ENCODE measurements around the gene PLA2G3.
"Not testable (repeated sequence)": the region's sequence is repeated elsewhere in the genome, so short reads cannot be mapped to it uniquely, and the experiment has no call there.

Gene PLA2G3, protein sequence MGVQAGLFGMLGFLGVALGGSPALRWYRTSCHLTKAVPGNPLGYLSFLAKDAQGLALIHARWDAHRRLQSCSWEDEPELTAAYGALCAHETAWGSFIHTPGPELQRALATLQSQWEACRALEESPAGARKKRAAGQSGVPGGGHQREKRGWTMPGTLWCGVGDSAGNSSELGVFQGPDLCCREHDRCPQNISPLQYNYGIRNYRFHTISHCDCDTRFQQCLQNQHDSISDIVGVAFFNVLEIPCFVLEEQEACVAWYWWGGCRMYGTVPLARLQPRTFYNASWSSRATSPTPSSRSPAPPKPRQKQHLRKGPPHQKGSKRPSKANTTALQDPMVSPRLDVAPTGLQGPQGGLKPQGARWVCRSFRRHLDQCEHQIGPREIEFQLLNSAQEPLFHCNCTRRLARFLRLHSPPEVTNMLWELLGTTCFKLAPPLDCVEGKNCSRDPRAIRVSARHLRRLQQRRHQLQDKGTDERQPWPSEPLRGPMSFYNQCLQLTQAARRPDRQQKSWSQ

DNA sequence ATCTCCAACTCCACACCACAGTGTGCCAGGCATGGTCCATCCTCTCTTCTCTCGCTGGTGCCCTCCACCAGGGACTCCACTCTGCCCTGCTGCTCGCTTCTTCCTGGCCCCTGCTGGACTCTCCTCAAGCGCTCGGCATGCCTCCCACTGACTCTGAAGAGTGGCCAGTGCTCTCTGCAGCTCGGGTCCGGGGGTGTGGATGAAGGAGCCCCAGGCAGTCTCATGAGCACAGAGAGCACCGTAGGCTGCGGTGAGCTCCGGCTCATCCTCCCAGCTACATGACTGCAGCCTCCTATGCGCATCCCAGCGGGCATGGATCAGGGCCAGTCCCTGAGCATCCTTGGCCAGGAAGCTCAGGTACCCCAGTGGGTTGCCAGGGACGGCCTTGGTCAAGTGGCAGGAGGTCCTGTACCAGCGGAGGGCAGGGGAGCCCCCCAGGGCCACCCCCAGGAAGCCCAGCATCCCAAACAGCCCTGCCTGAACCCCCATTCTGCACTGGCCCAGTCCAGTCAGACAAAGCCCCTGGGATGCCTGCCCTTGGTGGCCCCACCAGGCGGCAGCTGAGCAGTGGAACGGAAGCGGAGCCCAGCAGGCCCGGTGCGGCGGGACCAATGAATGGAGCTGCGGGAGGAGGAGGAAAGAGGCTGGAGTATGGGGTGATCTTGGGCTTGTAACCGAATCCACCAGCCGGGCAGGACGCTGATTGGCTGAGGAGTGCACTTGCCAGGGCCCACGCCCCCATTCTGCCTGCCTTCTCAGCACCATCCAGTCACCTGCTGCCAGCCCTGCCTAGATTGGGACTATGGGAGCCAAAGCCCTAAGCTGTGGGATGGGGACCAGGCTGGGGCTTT lies at the start of gene PLA2G3:
Gene PLA2G3 (minus strand): TSS at position 643 of the 851 bp plus-strand sequence. CDS start 154 bp downstream, at position 489.
- no peak for DNase-seq (ENCODE audit: low read depth in 2 of 2)

DNA sequence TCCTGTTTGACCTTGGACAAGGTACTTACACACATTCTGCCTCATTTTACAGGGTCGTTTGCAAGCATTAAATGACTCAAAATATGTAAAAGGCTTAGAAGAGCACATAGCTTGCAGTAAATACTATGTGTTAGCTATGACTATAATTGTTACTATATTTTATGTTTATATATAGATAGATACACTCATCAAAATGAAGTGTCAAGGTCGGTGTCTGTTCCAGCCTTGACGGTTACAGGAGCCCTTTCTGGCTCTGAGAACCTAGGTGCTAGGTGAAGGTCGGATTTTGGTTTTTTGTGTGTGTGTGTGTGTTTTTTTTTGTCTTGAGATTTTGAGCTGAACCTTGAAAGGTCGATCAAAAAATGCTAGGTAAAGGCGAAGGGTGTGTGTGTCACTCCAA lies 47.3 kb upstream of the PLA2G3 start:
- no peak for DNase-seq (ENCODE audit: low read depth in 2 of 2)

DNA sequence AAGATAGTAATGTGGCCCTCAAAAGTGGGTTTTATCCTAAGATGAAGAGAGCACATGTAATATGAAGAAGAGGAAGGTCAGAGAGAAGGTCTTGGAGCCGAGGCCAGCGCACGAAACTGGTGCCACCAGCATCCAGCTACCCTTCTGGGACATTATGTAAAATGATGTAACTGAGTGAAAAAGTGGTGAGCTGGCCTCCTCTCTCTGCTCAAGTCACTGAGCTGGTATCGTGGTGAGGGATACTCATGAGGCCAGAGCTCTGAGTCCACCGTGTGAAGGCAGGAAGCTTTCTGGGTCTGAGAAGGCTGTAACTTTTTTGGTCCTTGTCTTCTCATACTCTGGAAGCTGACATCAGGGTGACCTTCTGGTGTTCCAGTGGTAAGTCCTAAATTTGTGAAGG lies 44.7 kb upstream of the PLA2G3 start:
- DNase-seq (ENCODE audit: low read depth in 2 of 2) = no peak

DNA sequence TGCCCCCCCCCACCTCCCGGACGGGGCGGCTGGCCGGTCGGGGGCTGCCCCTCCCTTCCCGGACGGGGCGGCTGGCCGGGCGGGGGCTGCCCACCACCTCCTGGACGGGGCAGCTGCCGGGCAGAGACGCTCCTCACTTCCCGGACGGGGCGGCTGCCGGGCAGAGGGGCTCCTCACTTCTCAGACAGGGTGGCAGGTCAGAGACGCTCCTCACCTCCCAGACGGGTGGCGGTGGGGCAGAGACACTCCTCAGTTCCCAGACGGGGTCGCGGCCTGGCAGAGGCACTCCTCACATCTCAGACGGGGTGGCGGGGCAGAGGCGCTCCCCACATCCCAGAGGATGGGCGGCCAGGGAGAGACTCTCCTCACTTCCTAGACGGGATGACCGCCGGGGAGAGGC lies 43.7 kb upstream of the PLA2G3 start:
- DNase-seq (ENCODE audit: low read depth in 2 of 2) = no peak

DNA sequence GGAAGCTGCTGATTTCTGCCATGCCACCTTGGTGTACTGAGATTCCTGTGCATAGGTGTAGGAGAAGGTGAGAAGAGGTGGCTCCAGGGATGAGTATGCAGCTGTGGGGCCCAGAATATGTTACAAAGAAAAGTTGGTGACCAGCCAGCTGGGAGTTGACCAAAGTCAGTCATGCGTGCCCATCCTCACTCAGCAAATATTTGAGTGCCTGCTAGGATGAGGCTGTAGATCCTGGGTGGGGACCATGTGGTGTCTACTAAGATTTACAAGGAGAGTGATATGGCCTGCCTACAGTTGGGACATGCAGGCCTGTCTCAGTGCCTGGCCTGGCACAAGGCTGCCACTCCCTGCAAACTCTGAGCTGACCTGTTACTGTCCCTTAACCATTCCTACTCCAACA lies 39.0 kb upstream of the PLA2G3 start:
- no peak for DNase-seq (ENCODE audit: low read depth in 2 of 2)

DNA sequence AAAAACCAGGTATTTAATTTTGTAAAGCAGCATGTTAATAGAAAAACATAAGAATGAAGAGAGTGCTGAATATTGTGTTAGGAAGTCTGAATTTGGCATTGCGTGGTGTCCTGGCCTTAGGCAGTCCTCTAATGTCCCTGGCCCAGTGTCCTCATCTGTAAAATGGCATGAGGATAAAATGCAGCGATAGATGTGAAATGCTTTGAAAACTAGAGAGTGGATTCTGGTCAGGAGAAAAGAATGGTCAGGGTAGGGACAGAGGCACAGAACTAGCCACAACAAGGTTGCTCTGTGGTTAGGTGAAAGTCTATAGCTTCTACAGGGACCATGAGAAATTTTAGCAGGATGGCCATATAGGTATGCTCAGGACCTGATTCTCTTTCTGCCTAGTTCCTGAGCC lies 38.6 kb upstream of the PLA2G3 start:
- no peak for DNase-seq (ENCODE audit: low read depth in 2 of 2)

DNA sequence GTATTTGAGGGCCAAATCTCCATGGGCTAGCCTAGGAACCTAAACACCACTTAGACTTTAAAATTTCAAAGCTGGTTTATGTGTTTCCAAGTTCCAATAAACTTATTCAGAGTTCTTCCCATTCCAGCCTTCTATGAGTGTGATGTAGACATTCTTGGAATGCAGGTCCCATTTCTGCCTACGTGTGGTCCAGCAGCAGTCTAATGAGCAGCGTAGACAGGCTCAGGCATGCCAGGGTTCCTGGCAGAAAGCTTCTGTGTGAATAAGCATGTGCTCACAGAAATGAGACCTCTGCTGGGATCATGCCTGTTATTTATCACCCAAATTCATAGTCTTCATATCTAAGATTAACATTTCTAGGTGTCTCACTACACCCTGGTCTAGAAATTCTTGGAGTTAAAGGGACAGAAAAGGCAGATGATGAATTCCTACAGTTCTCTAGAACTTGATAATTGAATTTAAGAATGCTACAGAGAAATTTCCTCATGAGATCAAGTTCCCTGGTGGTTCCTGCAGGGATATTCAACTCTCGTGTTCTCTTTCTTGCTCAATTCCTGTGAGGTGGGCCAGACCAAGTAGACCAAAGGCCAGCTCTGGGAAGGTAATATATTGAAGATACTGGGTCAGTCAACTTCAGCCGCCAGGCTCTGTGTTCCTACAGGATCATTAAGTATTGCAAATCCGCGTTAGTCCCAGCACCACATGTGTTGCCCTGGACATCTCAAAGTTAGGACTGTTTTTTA lies 37.3 kb upstream of the PLA2G3 start:
- no peak for DNase-seq (ENCODE audit: low read depth in 2 of 2)

DNA sequence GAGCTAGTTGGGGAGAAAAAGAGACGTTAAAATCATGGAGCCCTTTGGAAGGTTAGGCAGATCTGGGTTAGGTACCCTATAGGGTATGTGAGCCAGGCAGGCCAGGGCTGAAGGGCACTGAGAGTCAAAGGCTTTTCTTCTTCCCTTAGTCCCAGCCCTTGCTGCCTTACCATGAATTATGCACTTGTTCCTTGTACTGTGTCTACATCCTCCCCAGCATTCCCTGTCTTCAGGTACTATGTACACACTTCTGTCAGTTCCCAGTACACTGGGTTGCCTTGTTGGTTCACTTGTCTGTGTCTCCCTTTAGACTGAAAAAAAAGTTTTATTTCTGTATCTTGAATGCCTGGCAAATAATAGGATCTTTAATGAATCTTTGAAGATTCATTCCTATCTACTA lies 36.6 kb upstream of the PLA2G3 start:
- no peak for DNase-seq (ENCODE audit: low read depth in 2 of 2)

DNA sequence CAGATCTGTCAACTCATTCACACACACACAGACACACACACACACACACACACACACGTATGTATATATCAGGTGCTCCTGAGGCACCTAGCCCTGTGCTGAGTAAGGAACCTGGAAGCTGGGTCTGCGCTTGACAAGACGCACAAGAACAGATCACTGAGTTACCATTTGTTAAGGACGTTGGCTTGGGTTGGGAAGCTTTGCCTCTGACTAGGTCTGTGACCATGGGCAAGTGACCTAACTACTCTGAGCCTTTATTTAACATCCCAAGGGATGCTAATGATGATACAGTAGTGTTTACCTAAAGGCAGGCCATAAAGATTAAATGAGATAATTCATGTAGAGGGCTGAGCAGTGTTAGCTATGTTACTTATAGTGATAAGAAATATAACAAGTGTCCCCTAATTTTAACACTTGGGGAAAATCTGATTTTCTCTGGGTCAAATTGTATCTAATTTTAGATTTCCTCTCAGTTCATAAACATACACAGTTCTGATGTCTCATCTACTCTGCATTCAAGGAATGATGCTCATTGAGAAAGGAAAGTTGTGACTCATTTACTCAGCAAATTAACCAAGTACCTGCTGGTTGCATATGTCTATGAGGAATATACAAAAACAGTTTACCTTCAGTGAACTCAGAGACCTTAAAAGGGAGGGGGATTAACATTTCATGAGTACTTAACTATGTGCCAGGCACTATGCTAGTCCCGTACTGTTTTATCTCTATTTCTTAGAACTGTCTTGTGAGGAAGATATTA lies 33.3 kb upstream of the PLA2G3 start:
- no peak for DNase-seq (ENCODE audit: low read depth in 2 of 2)

DNA sequence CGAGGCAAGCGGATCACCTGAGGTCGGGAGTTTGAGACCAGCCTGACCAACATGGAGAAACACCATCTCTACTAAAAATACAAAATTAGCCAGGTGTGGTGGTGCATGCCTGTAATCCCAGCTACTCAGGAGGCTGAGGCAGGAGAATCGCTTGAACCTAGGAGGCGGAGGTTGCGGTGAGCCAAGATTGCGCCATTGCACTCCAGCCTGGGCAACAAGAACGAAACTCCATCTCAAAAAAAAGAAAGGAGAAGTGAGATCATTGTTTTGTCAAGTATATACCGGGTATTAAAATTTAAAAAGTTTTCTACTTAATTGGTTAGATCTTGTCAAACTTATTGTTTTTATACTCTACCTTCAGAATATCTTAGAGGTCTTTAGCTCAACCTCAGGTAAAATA lies 31.4 kb upstream of the PLA2G3 start:
- DNase-seq (ENCODE audit: low read depth in 2 of 2) = not testable (repeated sequence)

DNA sequence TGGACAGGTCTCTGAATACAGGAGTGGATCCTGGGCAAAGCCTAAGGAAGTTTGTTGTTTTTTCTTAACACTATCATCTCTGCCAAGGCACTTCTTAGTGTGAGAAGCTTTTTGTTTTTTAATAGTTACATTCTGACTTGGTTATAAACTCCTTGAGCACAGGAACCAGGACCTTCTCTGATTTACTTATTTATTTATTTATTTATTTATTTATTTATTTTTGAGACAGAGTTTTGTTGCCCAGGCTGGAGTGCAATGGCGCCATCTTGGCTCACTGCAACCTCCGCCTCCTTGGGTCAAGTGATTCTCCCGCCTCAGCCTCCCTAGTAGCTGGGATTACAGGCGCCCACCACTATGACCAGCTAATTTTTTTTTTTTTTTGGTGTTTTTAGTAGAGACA lies 30.7 kb upstream of the PLA2G3 start:
- no peak for DNase-seq (ENCODE audit: low read depth in 2 of 2)

DNA sequence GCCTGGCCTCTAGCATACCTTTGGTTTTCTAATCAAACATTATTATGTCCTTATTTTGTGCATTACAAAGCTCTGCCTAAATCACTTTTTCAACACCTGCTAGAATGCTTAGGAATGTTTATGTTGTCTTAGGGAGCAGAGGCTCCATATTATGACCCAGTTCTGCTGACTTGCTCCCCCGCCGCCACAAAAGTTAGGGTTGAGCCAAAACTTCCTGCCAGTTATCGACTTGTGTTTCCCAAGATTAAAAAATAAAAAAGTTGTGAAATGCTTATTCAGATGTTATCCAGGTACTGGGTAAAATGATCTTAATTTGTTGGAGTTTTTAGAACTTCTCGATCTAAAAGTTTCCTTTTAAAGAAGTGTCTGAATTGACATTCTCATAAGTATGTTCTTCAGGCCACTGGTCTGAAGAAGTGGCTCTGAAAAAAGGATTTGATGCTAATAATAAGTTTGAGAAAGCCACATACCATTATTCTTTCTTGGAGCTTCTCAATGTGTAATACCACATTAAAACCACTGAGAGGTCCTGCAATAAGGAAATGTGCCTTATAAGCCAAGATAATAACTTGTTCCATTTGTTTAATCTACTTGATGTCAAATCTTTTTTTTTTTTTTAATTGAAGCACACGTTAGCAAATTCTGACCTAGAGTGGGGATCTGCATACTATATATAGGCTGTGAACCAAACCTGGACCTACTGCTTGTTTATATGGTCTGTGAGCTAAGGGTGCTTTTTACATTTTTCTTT lies 21.9 kb upstream of the PLA2G3 start:
- no peak for DNase-seq (ENCODE audit: low read depth in 2 of 2)

DNA sequence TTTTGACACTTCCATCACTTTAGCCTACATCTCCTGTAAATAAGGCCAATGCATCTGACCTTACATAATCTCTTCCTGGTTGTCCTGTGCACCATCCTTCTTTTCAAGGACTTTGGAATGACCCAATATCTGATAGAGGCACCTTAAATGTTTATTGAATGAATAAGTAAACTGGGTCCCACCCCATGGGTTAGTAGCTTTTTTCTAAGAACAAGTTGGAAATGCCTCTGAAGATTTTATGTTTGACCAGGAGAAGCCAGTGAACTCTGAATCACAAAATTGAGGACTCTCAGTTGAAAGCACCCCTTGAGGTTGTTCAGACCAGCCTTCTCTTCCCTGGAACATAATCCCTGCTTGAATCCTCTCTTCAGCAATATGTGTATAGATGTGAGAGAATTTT lies 21.1 kb upstream of the PLA2G3 start:
- DNase-seq (ENCODE audit: low read depth in 2 of 2) = no peak

DNA sequence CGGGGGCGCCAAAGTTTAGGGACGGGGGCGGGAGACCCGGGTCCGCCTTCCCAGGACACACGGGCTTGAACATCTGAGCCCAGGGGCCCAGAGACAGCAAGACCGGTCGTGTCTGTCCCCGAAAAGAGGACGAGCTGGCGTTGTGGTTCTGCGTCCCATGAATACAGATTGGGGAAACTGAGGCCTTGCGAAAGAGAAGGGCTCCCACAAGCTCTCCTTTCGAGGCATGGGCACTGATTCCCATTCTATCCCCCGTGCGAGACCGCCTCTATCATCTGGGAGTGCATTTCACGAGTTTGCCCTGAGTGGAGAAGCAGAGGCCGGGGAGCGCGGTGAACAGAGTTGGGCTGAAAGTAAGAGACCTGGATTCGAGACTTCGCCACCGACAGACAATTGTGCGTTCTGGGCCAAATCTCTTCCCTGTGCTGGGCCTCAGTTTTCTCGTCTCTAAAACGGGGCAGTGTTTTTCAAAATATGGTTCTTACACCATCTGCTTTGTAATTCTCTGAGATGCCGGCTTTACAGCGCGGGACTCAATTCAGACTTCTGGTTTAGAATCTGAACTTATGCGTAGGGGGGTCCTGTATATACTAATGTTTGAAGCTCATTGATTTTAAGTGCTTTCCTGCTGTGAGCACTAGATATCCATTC lies 20.1 kb upstream of the PLA2G3 start:
- DNase-seq (ENCODE audit: low read depth in 2 of 2) = no peak

DNA sequence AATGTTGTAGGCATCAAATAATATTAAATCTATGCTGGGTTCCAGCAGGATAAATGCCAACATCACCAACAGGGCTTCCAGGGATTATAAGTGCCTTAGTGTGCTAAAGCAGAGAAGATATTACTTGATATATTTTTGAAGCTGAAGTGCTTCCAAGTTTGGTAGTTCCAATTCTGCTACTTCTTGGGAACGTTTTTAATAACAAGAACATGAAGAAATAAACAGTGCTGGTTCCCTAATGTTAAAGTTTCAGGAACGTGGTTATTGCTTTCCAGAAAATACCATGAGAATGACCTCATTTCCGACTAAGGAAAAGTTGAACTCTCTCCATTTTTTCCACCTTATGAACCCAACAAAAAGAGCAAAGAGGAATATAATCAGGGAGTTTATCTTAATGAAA lies 15.1 kb upstream of the PLA2G3 start:
- DNase-seq (ENCODE audit: low read depth in 2 of 2) = no peak

DNA sequence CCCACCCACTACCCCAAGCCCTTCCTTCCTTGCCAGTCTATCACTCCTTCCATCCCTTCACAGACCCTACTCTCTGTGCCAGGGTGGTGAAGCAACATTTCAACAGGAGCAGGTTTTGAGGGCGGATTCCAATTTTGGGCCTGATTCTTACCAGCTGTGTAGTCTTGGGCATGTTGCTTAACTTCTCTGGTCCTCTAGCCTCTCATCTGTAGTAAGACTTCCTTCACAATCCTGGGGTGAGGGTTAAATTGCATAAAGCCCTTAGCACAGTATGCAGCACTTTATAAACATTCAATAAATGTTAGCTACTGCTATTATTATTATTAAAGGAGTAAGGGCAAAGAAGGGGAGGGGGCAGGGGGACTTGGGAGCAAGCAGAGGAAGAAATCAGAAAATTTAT lies 14.7 kb upstream of the PLA2G3 start:
- no peak for DNase-seq (ENCODE audit: low read depth in 2 of 2)

DNA sequence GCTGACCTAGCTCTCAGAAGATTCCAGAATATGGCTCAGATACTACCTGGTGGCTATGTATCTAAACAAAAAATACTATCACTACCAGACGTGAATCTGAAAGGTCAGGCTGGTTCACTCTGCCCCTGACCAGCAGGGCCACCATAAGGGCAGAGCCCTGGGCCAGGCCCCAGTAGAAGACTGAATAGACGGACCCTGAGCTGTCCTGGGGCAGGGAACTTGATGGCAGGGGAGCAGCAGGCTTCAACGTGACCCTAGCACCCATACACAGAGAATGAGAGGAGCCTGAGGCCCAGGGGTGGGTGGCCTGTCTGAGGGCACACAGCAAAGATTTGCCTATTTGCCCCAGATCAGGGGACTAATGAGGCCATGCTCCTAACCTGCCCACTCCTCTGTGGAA lies 13.0 kb upstream of the PLA2G3 start:
- DNase-seq (ENCODE audit: low read depth in 2 of 2) = no peak

DNA sequence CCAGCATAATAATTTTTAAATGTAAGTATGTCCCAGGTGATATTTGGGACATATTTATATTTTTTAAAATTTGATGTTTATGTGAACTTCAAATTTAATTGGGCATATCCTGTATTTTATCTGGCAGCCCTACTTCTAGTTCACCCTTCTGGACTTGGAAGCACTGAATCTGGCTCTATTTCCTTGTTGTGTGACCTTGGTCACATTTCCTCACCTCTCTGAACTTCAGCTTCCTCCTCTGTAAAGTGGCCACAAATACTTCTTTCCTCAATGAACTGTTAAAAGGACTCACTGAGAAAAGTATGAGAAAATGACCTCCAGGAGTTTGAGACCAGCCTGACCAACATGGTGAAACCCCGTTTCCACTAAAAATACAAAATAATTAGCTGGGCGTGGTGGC lies 11.6 kb upstream of the PLA2G3 start:
- no peak for DNase-seq (ENCODE audit: low read depth in 2 of 2)

DNA sequence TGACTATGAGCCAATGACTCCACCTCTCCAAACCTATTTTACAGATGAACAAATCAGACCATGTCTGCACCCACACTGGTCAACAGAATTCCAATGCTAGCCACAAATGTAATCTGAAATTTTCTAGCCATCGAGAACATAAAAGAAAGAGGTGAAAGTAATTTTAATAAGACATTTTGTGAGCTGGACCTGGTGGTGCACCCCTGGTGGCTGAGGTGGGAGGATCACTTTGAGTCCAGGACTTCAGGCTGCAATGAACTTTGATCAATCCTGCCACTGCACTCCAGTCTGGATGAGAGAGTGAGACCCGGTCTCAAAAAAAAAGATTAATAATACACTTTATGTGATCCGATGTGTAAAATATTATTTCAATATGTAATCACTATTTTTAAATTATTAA lies 10.3 kb upstream of the PLA2G3 start:
- no peak for DNase-seq (ENCODE audit: low read depth in 2 of 2)

DNA sequence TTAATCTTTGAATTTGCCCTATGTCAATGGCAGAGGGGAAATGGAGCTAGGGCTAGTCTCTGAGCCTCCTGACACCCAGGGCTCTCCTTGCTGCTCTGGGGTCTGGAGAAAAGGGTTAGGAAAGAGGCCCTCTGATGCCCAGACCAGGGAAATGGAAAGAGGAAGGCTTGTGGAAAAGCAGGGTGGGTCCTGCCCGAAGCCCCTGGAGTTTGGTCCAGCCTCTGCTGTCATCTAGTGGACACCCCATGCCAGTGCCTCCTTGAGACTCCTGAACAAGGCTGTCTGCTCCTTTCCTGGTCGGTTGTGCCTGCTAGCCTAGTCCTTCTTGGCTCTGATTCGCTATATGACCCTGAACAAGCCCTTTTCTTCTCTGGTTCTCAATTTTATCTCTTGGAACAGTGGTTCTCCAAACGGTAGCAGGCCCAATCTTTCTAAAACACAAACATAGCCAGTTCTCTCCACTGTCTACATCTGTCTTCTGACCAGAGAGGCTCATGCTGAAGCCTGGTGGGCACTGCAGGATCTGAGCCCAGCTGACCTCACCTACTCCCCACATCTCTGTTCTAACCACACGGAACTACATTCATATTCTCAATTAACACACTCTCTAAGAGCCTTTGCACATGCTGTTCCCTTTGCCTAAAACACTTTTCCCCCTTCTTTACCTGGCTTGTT lies 8.8 kb upstream of the PLA2G3 start:
- DNase-seq (ENCODE audit: low read depth in 2 of 2) = no peak

Data from stimulated activated CD8-positive, alpha-beta memory T cell treated with anti-CD3 and anti-CD28 coated beads, Interleukin-15, amount 100 ng/mL, for 4 hours (primary cell).